GM20000 (cell line): ENCODE data around the gene BCL2.

Experiments used
- DNase-seq: peaks from one replicate; pipeline ENCODE4 v3.0.0; 2012; ENCODE audit warnings: low spot score
- TF ChIP-seq, protein P1 (sequence below): IDR thresholded peaks from 2 replicates; pipeline ENCODE4 v1.5.1; 2012; ENCODE audit warnings: mild to moderate bottlenecking, control low read depth; ENCODE audit errors: extremely low read depth, missing control alignments

The BCL2 gene

GRCh38 chr18:63130176-63130575 lies 189.4 kb downstream of the BCL2 start:
- TF ChIP-seq, protein P1, sequence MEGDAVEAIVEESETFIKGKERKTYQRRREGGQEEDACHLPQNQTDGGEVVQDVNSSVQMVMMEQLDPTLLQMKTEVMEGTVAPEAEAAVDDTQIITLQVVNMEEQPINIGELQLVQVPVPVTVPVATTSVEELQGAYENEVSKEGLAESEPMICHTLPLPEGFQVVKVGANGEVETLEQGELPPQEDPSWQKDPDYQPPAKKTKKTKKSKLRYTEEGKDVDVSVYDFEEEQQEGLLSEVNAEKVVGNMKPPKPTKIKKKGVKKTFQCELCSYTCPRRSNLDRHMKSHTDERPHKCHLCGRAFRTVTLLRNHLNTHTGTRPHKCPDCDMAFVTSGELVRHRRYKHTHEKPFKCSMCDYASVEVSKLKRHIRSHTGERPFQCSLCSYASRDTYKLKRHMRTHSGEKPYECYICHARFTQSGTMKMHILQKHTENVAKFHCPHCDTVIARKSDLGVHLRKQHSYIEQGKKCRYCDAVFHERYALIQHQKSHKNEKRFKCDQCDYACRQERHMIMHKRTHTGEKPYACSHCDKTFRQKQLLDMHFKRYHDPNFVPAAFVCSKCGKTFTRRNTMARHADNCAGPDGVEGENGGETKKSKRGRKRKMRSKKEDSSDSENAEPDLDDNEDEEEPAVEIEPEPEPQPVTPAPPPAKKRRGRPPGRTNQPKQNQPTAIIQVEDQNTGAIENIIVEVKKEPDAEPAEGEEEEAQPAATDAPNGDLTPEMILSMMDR = no peak
- DNase-seq = no peak

DNA sequence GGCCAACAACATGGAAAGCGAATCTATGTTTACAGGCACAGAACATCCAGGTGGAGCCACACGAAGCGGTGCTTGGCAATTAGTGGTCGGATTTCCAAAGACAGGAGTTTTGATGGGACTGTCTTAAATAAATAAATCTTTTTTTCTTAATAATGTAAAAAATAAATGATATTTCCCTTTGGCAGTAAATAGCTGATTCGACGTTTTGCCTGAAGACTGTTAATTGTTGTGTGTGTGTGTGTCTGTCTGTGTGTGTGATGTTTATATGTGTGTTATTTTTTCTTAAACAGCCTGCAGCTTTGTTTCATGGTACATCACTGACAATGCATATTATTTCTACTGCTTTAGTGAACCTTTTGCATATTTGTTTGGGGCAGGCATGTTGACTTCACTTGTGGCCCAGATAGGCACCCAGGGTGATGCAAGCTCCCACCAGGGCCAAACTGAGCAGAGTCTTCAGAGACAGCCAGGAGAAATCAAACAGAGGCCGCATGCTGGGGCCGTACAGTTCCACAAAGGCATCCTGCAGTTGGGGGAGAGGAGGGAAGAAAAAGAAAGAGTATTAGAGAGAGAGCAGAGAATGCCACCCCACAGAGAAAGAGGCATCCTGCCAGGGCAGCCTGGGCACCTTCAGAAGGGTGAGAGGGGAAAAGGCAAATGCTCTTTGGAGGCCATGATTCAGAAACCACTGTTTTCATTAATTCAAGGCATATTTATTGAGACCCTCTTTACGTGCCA lies 191.2 kb downstream of the BCL2 start:
- DNase-seq = no peak
- TF ChIP-seq, protein P1 = no peak

DNA sequence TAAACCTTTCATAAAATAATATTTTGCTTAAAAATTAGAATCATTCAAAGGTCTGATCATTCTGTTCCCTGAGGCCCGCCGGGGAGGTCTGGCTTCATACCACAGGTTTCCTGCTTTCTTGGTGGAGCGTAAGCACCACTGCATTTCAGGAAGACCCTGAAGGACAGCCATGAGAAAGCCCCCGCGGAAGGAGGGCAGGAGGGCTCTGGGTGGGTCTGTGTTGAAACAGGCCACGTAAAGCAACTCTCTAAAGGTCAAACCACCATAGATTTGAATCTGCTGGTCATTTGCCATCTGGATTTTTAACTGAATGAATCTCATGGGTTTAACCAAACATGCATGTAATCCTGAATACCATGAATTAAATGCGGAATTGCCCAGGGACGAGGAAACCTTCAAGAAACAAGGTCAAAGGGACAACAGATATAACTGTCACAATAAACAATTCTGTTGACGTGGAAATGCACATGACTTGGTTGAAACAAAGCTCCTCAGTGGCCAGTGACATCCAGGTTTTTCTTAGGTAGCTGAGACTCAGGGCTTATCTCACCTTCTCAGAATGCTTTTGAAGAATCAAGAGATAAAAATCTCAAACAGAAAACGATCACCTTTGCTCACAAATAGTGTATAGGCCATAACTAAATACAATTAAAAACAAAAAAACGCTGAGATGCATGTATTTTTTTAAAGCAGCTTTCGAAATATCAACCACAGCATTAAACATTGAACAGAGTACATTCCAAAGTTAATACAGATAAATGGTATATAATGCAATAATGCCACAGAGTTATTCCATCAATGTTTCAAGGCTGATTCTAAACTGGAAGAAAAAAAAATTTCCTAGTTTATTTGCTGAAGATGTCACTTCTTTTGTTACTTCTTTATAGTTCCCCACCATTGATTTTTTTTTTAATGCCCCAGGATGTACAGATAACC lies 193.2 kb downstream of the BCL2 start:
- TF ChIP-seq, protein P1 = no peak
- DNase-seq = no peak

GRCh38 chr18:63120620-63121019 lies 198.9 kb downstream of the BCL2 start:
- TF ChIP-seq, protein P1 = no peak
- DNase-seq = no peak

GRCh38 chr18:63119647-63120046 lies 199.9 kb downstream of the BCL2 start:
- no peak for DNase-seq
- TF ChIP-seq, protein P1 = peak; percentile 50

DNA sequence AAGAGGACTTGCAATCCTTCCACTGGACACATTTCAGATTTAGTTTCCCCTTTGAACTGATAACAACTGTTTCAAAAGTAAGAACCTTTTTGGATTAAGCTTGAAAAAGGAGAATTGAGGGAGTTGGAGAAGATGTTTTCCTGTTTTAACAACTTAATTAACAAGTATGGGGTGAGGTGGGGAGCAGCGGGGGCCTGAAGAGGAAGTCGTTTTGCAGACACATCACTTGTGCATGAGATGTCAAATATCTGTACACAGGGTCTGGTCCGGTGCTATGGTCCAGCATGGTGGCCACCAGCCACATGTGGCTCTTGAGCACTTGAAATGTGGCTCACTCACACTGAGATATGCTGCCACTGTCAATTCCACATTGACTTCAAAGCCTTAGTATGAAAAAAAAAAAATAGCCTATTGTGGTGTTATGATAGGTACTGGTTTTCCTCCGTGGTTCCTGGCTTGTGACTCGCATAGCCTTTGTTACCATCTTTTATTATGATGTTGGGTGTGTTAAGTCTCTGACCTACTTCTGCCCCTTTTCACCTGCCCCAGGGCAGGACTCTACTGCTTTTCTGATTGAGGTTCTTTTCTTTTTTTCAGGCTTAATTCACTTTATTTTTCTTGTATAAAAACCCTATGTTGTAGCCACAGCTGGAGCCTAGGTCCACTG lies 205.5 kb downstream of the BCL2 start:
- no peak for DNase-seq
- TF ChIP-seq, protein P1 = no peak

GRCh38 chr18:63112706-63113105 lies 206.9 kb downstream of the BCL2 start:
- TF ChIP-seq, protein P1 = no peak

More at GRCh38 chr18:63112706-63113105, 206.9 kb downstream of the BCL2 start:
- no peak for DNase-seq
